ENCODE measurements around the gene ASPG.

The ASPG gene

DNA sequence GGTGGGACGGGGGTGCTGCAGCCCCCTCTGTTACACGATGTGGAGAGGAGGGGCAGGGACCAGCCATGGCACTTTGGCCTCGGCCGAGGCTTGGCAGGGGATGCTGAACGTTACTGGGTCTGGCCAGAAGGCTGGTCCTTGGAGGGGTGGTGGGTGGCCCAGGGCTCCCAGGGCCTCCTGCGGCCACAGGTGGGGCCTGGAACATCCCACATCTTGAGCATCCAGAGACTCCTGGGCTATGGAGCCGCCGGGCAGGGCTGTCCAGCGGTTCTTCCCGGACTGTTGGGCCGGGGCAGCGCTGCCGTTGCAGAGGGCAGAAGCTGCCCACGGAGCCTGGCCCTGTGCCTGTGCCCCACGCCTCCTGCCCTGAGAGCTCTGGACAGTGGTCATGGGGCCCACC lies 68.7 kb downstream of the ASPG start:
- Histone ChIP-seq H3K4me1 (ENCODE audit: control insufficient read depth in 2 of 2, insufficient read depth in 2 of 2, low read length in 2 of 2) (no peaks in the 10 kb centered on the region), H3K27ac (ENCODE audit: low read depth in 2 of 2, low read length in 2 of 2) (no peak overlapping the region), H3K36me3 (ENCODE audit: control insufficient read depth in 2 of 2, insufficient read depth in 2 of 2, low read length in 2 of 2) (no peaks in the 10 kb centered on the region), H3K27me3 (ENCODE audit: control insufficient read depth in 2 of 2, insufficient read depth in 2 of 2, low read length in 2 of 2) (no peaks in the 10 kb centered on the region), H3K9me3 (ENCODE audit: control insufficient read depth in 2 of 2, low read length in 2 of 2) (no peaks in the 10 kb centered on the region), H3K4me3 (ENCODE audit: low read length in 2 of 2) (no peak overlapping the region), H3K9ac (ENCODE audit: low read depth in 1 of 2, low read length in 2 of 2) (no peak overlapping the region)

DNA sequence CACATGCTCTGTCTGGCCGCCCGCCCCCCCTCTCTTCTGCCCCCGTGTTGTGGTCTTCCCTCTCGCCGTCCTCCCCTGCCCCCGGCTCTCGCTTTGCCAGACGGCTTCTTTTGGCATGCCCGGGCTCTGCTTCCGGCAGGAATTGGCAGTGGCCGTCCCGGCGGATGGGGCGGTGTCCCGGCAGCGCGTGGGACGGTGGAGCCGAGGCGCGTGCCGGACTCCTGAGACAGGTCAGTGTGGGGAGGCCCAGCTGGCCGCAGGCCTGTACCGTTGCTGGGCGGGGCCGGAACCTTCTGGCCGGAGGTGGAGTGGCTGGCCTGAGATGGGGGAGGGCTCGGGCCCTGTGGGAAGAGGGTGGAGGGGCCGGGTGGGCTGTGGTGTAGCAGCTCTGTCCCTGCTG lies 70.0 kb downstream of the ASPG start:
- no peaks in the 10 kb centered on the region for H3K9me3 ChIP-seq (ENCODE audit: control insufficient read depth in 2 of 2, low read length in 2 of 2)
- H3K27ac ChIP-seq (ENCODE audit: low read depth in 2 of 2, low read length in 2 of 2) = no peak overlapping the region
- no peak overlapping the region for H3K9ac ChIP-seq (ENCODE audit: low read depth in 1 of 2, low read length in 2 of 2)
- no peaks in the 10 kb centered on the region for H3K36me3 ChIP-seq (ENCODE audit: control insufficient read depth in 2 of 2, insufficient read depth in 2 of 2, low read length in 2 of 2)
- no peaks in the 10 kb centered on the region for H3K27me3 ChIP-seq (ENCODE audit: control insufficient read depth in 2 of 2, insufficient read depth in 2 of 2, low read length in 2 of 2)
- H3K4me1 ChIP-seq (ENCODE audit: control insufficient read depth in 2 of 2, insufficient read depth in 2 of 2, low read length in 2 of 2) = no peaks in the 10 kb centered on the region
- H3K4me3 ChIP-seq (ENCODE audit: low read length in 2 of 2) = no peak overlapping the region

DNA sequence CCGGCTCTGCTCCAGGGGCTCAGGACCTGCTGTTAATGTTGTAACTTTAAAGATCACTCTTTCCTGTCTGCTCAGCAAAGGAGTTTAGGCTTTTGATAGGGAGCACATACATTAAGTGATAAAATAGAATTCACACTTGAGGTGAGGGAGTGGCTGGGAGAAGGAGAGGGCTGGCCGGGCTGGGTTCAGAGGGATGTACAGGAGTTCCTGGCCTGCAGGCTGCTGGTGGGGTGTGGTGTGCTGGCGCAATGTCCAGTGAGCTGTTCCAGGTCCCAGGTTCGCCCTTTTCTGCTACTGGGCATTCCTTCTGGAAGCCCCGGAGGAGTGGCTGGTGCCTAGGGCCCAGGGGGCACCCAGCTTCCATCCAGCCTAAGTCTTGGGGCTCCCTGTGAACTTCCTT lies 70.6 kb downstream of the ASPG start:
- Histone ChIP-seq H3K36me3 (ENCODE audit: control insufficient read depth in 2 of 2, insufficient read depth in 2 of 2, low read length in 2 of 2) (no peaks in the 10 kb centered on the region), H3K27ac (ENCODE audit: low read depth in 2 of 2, low read length in 2 of 2) (no peak overlapping the region), H3K9ac (ENCODE audit: low read depth in 1 of 2, low read length in 2 of 2) (no peak overlapping the region), H3K27me3 (ENCODE audit: control insufficient read depth in 2 of 2, insufficient read depth in 2 of 2, low read length in 2 of 2) (no peaks in the 10 kb centered on the region), H3K4me3 (ENCODE audit: low read length in 2 of 2) (no peak overlapping the region), H3K4me1 (ENCODE audit: control insufficient read depth in 2 of 2, insufficient read depth in 2 of 2, low read length in 2 of 2) (no peaks in the 10 kb centered on the region), H3K9me3 (ENCODE audit: control insufficient read depth in 2 of 2, low read length in 2 of 2) (no peaks in the 10 kb centered on the region)

- Histone ChIP-seq H3K9me3 (ENCODE audit: control insufficient read depth in 2 of 2, low read length in 2 of 2) (no peaks in the 10 kb centered on the region), H3K4me3 (ENCODE audit: low read length in 2 of 2) (no peak overlapping the region), H3K36me3 (ENCODE audit: control insufficient read depth in 2 of 2, insufficient read depth in 2 of 2, low read length in 2 of 2) (no peaks in the 10 kb centered on the region), H3K4me1 (ENCODE audit: control insufficient read depth in 2 of 2, insufficient read depth in 2 of 2, low read length in 2 of 2) (no peaks in the 10 kb centered on the region), H3K27ac (ENCODE audit: low read depth in 2 of 2, low read length in 2 of 2) (no peak overlapping the region), H3K27me3 (ENCODE audit: control insufficient read depth in 2 of 2, insufficient read depth in 2 of 2, low read length in 2 of 2) (no peaks in the 10 kb centered on the region), H3K9ac (ENCODE audit: low read depth in 1 of 2, low read length in 2 of 2) (no peak overlapping the region)
Measured at GRCh38 chr14:104157016-104157928, 71.8 kb downstream of the ASPG start.

DNA sequence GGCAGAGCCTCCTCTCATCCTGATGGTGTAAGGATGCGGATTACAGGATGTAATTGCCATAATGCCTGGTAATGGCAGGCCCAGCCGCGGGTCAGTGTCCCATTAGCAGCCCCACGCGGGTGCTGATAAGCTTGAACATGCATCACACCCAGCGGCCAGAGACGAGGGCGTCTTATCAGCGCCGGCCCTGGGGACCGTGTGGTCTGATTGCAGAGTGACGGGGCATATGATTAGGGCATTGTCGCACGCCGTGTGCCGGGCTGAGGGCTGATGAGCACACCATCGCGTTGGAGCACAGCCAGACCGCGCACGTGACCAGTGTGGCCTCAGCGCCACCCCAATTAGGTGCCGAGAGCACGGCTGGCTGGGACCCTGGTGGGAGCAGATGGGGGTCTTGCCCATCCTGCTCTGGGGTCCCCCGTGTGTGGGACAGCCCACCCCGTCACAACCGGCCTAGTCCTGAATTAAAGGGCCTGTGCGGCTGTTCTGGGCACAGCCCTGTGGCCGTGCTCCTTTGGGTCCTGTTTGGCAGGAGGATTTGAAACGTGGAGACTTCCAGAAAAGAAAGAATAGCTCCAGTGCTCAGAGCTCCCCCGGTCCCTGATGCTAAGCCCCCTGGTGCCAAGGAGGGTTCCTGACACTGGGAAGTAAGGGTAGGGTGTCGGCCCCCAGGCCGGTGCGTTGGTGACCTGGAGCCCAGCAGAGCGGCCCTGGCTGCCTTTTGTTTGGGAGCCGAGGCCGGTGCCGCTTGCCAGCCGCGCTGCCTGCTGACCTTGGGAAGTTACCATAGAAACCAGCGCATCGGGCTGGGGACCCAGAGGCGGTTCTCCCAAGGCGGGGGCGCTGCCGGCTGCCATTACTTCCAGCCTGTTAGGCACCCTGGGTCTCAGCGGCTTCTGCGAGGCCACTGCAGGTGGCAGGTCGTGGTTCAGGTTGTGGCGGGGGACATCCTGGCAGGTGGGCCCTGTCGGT lies 73.6 kb downstream of the ASPG start:
- Histone ChIP-seq H3K27ac (ENCODE audit: low read depth in 2 of 2, low read length in 2 of 2) (no peak overlapping the region), H3K9ac (ENCODE audit: low read depth in 1 of 2, low read length in 2 of 2) (no peak overlapping the region), H3K9me3 (ENCODE audit: control insufficient read depth in 2 of 2, low read length in 2 of 2) (no peaks in the 10 kb centered on the region), H3K4me3 (ENCODE audit: low read length in 2 of 2) (no peak overlapping the region), H3K27me3 (ENCODE audit: control insufficient read depth in 2 of 2, insufficient read depth in 2 of 2, low read length in 2 of 2) (no peaks in the 10 kb centered on the region), H3K4me1 (ENCODE audit: control insufficient read depth in 2 of 2, insufficient read depth in 2 of 2, low read length in 2 of 2) (no peaks in the 10 kb centered on the region), H3K36me3 (ENCODE audit: control insufficient read depth in 2 of 2, insufficient read depth in 2 of 2, low read length in 2 of 2) (no peaks in the 10 kb centered on the region)

DNA sequence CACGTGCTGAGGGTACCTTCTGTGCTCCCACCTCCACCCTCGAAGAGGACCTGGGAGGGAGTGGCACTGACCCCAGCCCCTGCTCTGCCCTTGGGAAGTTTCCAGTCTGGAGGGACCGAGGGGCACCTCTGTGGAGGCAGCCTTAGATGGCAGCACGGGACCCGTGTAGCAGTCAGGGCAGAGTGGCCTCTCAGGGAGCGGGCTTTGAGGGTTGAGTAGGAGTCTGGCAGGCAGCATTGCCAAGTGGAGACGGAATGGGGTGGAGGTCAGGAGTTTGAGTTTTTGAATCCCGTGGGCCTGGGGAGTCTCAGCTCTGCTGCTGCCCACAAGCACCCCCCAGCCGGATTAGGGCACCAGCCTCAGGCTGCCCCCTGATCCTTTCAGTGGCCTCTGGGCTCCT lies 74.5 kb downstream of the ASPG start:
- Histone ChIP-seq H3K9ac (ENCODE audit: low read depth in 1 of 2, low read length in 2 of 2) (no peak overlapping the region), H3K9me3 (ENCODE audit: control insufficient read depth in 2 of 2, low read length in 2 of 2) (no peaks in the 10 kb centered on the region), H3K36me3 (ENCODE audit: control insufficient read depth in 2 of 2, insufficient read depth in 2 of 2, low read length in 2 of 2) (no peaks in the 10 kb centered on the region), H3K27me3 (ENCODE audit: control insufficient read depth in 2 of 2, insufficient read depth in 2 of 2, low read length in 2 of 2) (no peaks in the 10 kb centered on the region), H3K4me1 (ENCODE audit: control insufficient read depth in 2 of 2, insufficient read depth in 2 of 2, low read length in 2 of 2) (no peaks in the 10 kb centered on the region), H3K27ac (ENCODE audit: low read depth in 2 of 2, low read length in 2 of 2) (no peak overlapping the region), H3K4me3 (ENCODE audit: low read length in 2 of 2) (no peak overlapping the region)

GRCh38 chr14:104161602-104162367 lies 76.3 kb downstream of the ASPG start:
- Histone ChIP-seq H3K4me3 (ENCODE audit: low read length in 2 of 2) (no peak overlapping the region), H3K9me3 (ENCODE audit: control insufficient read depth in 2 of 2, low read length in 2 of 2) (no peaks in the 10 kb centered on the region), H3K9ac (ENCODE audit: low read depth in 1 of 2, low read length in 2 of 2) (no peak overlapping the region), H3K27ac (ENCODE audit: low read depth in 2 of 2, low read length in 2 of 2) (no peak overlapping the region), H3K27me3 (ENCODE audit: control insufficient read depth in 2 of 2, insufficient read depth in 2 of 2, low read length in 2 of 2) (no peaks in the 10 kb centered on the region), H3K36me3 (ENCODE audit: control insufficient read depth in 2 of 2, insufficient read depth in 2 of 2, low read length in 2 of 2) (no peaks in the 10 kb centered on the region), H3K4me1 (ENCODE audit: control insufficient read depth in 2 of 2, insufficient read depth in 2 of 2, low read length in 2 of 2) (no peaks in the 10 kb centered on the region)

GRCh38 chr14:104162495-104162894 lies 77.0 kb downstream of the ASPG start:
- H3K4me3 ChIP-seq (ENCODE audit: low read length in 2 of 2) = no peak overlapping the region
- H3K9ac ChIP-seq (ENCODE audit: low read depth in 1 of 2, low read length in 2 of 2) = no peak overlapping the region
- no peaks in the 10 kb centered on the region for H3K27me3 ChIP-seq (ENCODE audit: control insufficient read depth in 2 of 2, insufficient read depth in 2 of 2, low read length in 2 of 2)
- H3K27ac ChIP-seq (ENCODE audit: low read depth in 2 of 2, low read length in 2 of 2) = no peak overlapping the region
- no peaks in the 10 kb centered on the region for H3K9me3 ChIP-seq (ENCODE audit: control insufficient read depth in 2 of 2, low read length in 2 of 2)
- H3K4me1 ChIP-seq (ENCODE audit: control insufficient read depth in 2 of 2, insufficient read depth in 2 of 2, low read length in 2 of 2) = no peaks in the 10 kb centered on the region
- no peaks in the 10 kb centered on the region for H3K36me3 ChIP-seq (ENCODE audit: control insufficient read depth in 2 of 2, insufficient read depth in 2 of 2, low read length in 2 of 2)

DNA sequence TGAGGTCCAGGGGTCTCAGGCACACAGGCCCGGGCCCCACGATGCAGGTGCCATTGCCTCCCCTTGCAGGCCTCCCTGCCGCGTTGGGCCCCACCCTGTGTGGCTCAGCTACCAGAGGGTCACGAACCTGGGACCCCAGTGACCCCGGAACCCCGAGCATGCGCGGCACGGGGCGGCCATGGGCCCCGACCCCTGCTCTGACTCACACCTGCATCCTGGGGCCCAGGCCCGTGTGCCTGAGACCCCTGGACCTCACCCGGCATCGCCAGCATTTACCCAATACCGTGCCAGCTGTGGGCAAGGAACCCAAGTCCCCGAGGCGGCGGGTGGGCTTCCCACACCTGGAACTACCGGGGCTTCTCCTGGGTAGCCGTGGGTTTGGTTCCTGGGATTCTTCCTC lies 78.0 kb downstream of the ASPG start:
- Histone ChIP-seq H3K9ac (ENCODE audit: low read depth in 1 of 2, low read length in 2 of 2) (no peak overlapping the region), H3K4me1 (ENCODE audit: control insufficient read depth in 2 of 2, insufficient read depth in 2 of 2, low read length in 2 of 2) (no peaks in the 10 kb centered on the region), H3K27ac (ENCODE audit: low read depth in 2 of 2, low read length in 2 of 2) (no peak overlapping the region), H3K9me3 (ENCODE audit: control insufficient read depth in 2 of 2, low read length in 2 of 2) (no peaks in the 10 kb centered on the region), H3K36me3 (ENCODE audit: control insufficient read depth in 2 of 2, insufficient read depth in 2 of 2, low read length in 2 of 2) (no peaks in the 10 kb centered on the region), H3K4me3 (ENCODE audit: low read length in 2 of 2) (no peak overlapping the region), H3K27me3 (ENCODE audit: control insufficient read depth in 2 of 2, insufficient read depth in 2 of 2, low read length in 2 of 2) (no peaks in the 10 kb centered on the region)

All from mucosa of rectum (tissue), 2 donors.